ENCODE results near the gene IRF5.
A peak's percentile ranks its signal among the peaks of the same experiment; 100 is the strongest.

Gene IRF5

DNA sequence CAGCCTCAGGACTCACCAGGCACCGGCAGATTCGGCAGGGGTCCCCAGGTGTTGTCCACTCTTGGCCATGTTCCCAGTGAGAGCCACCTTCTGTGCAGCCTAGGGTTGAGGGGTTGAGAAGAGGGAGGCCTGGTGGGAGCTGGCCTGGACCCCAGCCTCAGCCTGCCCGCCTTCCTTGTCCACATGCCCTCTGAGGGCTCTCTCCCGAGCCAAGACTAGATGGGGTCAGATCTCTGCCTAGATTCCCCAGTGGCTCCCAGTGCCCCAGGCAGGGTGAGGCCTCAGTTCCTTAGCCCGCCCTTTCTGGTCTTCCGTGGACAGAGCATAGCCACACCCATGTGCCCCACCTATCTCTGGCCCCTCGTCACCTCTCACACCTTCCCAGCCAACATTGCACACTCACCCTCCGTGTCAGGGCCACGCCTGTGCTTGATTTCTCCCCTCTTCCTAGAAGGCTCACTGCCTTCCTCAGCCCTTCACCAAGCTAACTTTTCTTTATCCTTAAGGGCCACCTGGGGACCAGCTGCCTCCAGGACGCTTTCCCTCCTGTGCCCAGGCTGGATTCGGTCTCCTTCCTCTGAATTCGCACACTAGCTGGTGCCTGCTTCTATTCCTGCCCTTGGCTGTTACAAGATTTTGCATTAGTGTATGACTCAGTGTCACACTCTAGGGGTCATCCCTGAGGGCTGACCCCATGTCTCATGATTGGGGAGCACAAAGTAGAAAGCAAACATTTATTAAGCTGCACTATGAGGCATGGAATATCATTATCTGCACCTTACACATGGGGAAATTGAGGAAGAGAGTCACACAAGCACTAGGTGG, 34.8 kb upstream of the IRF5 start:
- no peaks in the 10 kb centered on the region for H3K36me3 ChIP-seq (ENCODE audit: control insufficient read depth, insufficient read depth, low read length)
- H3K79me2 ChIP-seq, result no peaks in the 10 kb centered on the region
- H3K4me1 ChIP-seq, result no peaks in the 10 kb centered on the region
- H3K9me3 ChIP-seq (ENCODE audit: control insufficient read depth, low read length), result no peaks in the 10 kb centered on the region
- H3K4me3 ChIP-seq (ENCODE audit: low read depth, low read length), result no peak overlapping the region
- H3K4me2 ChIP-seq (ENCODE audit: low read length), result no peak overlapping the region
- no peak overlapping the region for H2AFZ ChIP-seq
- TF ChIP-seq, protein P1, sequence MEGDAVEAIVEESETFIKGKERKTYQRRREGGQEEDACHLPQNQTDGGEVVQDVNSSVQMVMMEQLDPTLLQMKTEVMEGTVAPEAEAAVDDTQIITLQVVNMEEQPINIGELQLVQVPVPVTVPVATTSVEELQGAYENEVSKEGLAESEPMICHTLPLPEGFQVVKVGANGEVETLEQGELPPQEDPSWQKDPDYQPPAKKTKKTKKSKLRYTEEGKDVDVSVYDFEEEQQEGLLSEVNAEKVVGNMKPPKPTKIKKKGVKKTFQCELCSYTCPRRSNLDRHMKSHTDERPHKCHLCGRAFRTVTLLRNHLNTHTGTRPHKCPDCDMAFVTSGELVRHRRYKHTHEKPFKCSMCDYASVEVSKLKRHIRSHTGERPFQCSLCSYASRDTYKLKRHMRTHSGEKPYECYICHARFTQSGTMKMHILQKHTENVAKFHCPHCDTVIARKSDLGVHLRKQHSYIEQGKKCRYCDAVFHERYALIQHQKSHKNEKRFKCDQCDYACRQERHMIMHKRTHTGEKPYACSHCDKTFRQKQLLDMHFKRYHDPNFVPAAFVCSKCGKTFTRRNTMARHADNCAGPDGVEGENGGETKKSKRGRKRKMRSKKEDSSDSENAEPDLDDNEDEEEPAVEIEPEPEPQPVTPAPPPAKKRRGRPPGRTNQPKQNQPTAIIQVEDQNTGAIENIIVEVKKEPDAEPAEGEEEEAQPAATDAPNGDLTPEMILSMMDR (IDR thresholded peaks at IDR 0.05), result no peak
- no peak overlapping the region for H3K27ac ChIP-seq
- H3K9ac ChIP-seq, result no peak overlapping the region
- H3K27me3 ChIP-seq (ENCODE audit: control insufficient read depth, insufficient read depth, low read length), result no peaks in the 10 kb centered on the region

DNA sequence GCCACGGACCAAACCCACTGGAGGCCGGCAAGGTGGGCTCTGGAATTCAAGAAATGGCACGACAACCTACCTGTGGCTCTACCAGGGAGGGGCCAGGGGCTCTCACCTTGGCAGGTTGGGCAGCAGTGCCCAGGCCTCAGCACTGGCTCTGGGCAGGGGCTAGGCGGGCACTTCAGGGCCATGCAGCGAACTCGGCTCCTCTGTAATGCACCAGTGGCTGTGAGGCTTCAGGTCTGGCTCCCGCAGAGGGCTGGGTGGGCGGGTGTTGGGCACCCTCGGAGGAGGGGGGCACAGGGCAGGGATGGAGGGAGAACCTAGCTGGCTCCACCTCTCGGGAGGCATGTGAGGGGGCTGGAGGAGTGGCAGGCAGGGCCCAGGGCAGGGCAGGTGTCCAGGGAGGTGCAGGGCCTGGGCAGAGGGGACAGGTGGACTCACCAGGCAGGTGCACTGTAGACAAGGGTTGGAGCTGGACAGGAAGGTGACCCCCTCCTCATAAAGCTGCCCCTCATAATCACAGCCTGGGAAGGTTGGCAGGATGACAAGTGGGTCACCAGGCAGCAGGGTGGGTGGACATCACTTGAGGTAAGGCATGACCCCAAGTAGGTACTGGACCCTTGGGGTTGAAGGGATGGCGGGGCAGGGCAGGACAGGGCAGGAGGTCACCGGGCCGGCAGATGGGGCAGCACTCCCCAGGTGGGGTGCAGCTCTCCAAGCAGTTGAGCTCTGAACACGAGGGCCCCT, 33.9 kb upstream of the IRF5 start:
- TF ChIP-seq, protein P1 (IDR thresholded peaks at IDR 0.05), result no peak
- Histone ChIP-seq H2AFZ (no peak overlapping the region), H3K4me1 (no peaks in the 10 kb centered on the region), H3K9ac (no peak overlapping the region), H3K79me2 (no peaks in the 10 kb centered on the region), H3K4me3 (ENCODE audit: low read depth, low read length) (no peak overlapping the region), H3K27me3 (ENCODE audit: control insufficient read depth, insufficient read depth, low read length) (no peaks in the 10 kb centered on the region), H3K4me2 (ENCODE audit: low read length) (no peak overlapping the region), H3K36me3 (ENCODE audit: control insufficient read depth, insufficient read depth, low read length) (no peaks in the 10 kb centered on the region), H3K9me3 (ENCODE audit: control insufficient read depth, low read length) (no peaks in the 10 kb centered on the region), H3K27ac (no peak overlapping the region)

DNA sequence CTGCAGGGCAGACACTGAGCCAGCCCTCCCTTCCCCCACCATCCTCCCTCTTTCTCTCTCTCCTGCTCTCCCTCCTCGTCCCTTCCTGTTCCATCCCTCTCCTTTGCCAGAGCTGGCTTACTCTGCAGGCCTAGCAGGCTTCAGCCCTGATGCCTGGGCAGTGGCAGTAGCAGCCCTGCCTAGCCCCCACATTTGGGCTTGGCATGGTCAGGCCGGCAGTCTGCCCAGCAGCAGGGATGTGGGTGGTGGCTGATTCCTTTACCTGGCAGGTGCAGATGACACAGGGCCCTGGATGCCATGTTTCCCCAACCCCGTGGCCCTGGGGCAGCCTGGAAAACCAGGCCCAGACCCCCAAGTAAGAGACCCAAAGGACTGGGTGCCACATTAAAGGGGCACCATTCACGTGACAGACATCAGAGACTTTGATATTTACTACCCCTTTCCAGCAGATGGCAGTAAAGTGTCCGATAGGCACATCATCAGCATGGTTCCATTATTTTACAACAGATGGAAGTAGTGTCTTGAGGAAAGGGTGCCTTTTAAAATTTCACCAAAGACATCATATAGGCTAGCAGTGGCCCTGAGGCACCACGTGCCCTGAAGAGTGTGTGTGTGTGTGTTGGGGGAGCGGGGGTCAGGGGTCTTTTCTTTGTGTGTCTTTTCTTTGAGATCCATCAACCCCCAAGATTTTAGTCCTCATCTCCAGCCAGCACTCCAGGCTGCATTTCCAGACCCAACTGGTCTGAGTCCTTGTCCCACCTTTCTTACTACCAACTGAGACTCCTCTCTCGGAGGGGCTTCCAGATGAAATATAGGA, 33.1 kb upstream of the IRF5 start:
- H3K9ac ChIP-seq, result no peak overlapping the region
- TF ChIP-seq, protein P1 (IDR thresholded peaks at IDR 0.05), result peak; percentile 69
- H2AFZ ChIP-seq, result no peak overlapping the region

DNA sequence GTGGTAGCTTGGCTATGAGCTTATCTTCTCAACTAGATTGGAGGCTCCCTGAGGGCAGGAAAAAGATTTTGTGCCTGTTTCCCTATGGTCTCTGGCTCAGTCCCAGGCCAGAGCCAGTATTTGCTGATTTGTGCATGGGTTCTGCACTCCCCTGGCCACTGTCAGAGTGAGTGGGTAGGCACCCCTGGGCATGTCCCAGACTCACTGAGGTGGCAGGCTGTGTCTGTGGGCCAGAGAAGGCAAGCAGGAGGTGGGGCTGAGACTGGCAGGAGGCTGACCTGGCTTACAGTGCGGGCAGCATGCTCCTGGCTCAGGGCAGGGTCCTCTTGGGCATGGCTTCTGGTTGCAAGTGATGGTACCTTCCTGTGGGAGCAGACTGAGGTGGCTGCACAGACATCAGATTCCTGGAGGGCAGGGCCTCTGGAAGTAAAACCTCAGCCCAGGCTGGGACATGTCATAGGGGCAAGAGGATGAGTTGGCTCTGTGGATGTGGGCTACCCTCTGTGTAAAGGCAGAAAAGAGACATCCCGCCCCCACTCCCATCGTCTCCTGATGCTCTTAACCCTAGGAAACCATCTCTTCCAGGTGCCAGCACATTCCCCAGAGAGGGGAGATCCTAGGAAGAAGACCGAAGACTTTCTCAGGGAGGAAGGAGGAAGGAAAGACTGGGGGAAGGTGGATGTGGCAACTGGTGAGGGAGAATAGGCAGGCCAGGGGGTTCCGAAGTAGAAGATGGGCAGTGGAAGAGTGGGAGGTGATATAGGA, 31.5 kb upstream of the IRF5 start:
- no peak overlapping the region for H3K4me3 ChIP-seq (ENCODE audit: low read depth, low read length)
- H3K27me3 ChIP-seq (ENCODE audit: control insufficient read depth, insufficient read depth, low read length), result no peaks in the 10 kb centered on the region
- H3K9me3 ChIP-seq (ENCODE audit: control insufficient read depth, low read length), result no peaks in the 10 kb centered on the region
- H3K9ac ChIP-seq, result no peak overlapping the region
- no peaks in the 10 kb centered on the region for H3K36me3 ChIP-seq (ENCODE audit: control insufficient read depth, insufficient read depth, low read length)
- H3K4me1 ChIP-seq, result no peaks in the 10 kb centered on the region
- H3K27ac ChIP-seq, result no peak overlapping the region
- no peak overlapping the region for H3K4me2 ChIP-seq (ENCODE audit: low read length)
- TF ChIP-seq, protein P1 (IDR thresholded peaks at IDR 0.05), result no peak
- no peak overlapping the region for H2AFZ ChIP-seq
- no peaks in the 10 kb centered on the region for H3K79me2 ChIP-seq

More for the DNA sequence above, 33.1 kb upstream of the IRF5 start:
- H3K27ac ChIP-seq, result no peak overlapping the region
- H3K4me2 ChIP-seq (ENCODE audit: low read length), result no peak overlapping the region
- H3K79me2 ChIP-seq, result no peaks in the 10 kb centered on the region
- no peaks in the 10 kb centered on the region for H3K27me3 ChIP-seq (ENCODE audit: control insufficient read depth, insufficient read depth, low read length)
- H3K36me3 ChIP-seq (ENCODE audit: control insufficient read depth, insufficient read depth, low read length), result no peaks in the 10 kb centered on the region
- H3K9me3 ChIP-seq (ENCODE audit: control insufficient read depth, low read length), result no peaks in the 10 kb centered on the region
- H3K4me3 ChIP-seq (ENCODE audit: low read depth, low read length), result no peak overlapping the region
- no peaks in the 10 kb centered on the region for H3K4me1 ChIP-seq
